Ectodermal cell (in vitro differentiated cells): ENCODE data around the gene TMEM151B.

Source experiments
- H3K27ac ChIP-seq: 2 replicates; pipeline ENCODE4 v1.7.0; 2013; ENCODE audit warnings: mild to moderate bottlenecking, low read depth, low read length; ENCODE audit not compliant: insufficient read depth, poor library complexity, severe bottlenecking
- H3K27me3 ChIP-seq: 2 replicates; pipeline ENCODE4 v1.7.0; 2013; ENCODE audit warnings: mild to moderate bottlenecking, low read length; ENCODE audit not compliant: insufficient read depth, control insufficient read depth, poor library complexity, severe bottlenecking
- H3K36me3 ChIP-seq: one replicate; pipeline ENCODE4 v1.7.0; 2013; ENCODE audit warnings: low read length; ENCODE audit not compliant: control insufficient read depth, insufficient read depth
- H3K4me1 ChIP-seq: one replicate; pipeline ENCODE4 v1.7.0; 2013; ENCODE audit warnings: low read length; ENCODE audit not compliant: control insufficient read depth, insufficient read depth
- H3K4me3 ChIP-seq: 2 replicates; pipeline ENCODE4 v1.7.0; 2013; ENCODE audit warnings: low read depth, low read length, control low read depth; ENCODE audit not compliant: insufficient read depth
- H3K9me3 ChIP-seq: 2 replicates; pipeline ENCODE4 v1.7.0; 2013; ENCODE audit warnings: mild to moderate bottlenecking, low read length, moderate library complexity; ENCODE audit not compliant: control insufficient read depth
- WGBS, 2 experiments: methylation state at CpG; one replicate each; pipeline ENCODE4 v1.1.7; 2013; ENCODE audit warnings: missing lambda C conversion rate in 2 of 2; 5-methylcytosine and 5-hydroxymethylcytosine counted together

Gene TMEM151B

DNA sequence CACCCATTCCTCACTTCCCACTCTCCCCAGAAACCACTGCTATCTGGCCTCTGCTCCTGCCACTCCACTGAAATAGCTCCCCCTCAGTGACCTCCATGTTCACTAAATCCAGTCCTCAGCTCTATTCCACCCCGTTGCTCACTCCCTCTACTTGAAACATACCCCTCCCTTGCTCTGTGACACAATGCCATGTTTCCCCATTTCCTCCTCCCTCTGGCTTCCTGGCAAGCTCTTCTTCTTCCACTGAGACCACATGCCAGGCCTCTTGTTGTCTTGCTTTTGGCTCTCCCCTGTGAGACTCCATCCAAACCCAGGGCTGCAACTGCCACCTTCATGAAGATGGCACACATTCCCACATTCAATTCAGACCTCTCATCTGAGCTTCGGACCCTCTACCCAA, 13.9 kb downstream of the TMEM151B start:
- Histone ChIP-seq H3K27me3 (peaks cover 71% of the 10 kb centered on the region), H3K4me1 (no peaks in the 10 kb centered on the region), H3K4me3 (no peak overlapping the region), H3K9me3 (no peaks in the 10 kb centered on the region), H3K27ac (no peak overlapping the region), H3K36me3 (no peaks in the 10 kb centered on the region)
- 48 to 55% methylated on average over 2 of the region's 2 CpGs for WGBS, 2 experiments

DNA sequence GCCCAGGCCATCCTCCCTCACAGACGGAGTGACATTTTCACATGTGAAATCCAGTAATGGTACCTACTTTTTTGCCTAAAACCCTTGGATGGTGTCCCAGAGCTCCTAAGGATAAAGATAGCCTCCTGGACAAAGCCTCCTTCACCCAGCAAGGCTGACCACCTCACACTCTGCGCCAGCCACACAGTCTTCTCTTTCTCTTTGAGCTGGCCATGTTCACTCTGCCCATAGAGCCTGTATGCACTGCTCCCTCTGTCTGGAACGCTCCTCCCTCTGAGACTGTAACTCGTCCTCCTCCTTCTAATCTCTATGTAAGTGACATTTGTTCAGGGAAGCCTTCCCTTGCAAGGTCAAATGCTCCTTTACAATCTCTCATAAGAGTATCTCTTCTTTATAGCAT, 14.6 kb downstream of the TMEM151B start:
- Histone ChIP-seq H3K9me3 (no peaks in the 10 kb centered on the region), H3K27me3 (peaks cover 72% of the 10 kb centered on the region), H3K36me3 (no peaks in the 10 kb centered on the region), H3K4me3 (no peak overlapping the region), H3K4me1 (no peaks in the 10 kb centered on the region), H3K27ac (no peak overlapping the region)
- 52 to 55% methylated on average over 4 of the region's 4 CpGs for WGBS, 2 experiments

- no peaks in the 10 kb centered on the region for H3K9me3 ChIP-seq
- H3K4me1 ChIP-seq, result no peaks in the 10 kb centered on the region
- H3K27ac ChIP-seq, result no peak overlapping the region
- no peak overlapping the region for H3K4me3 ChIP-seq
- peaks cover 76% of the 10 kb centered on the region for H3K27me3 ChIP-seq
- no peaks in the 10 kb centered on the region for H3K36me3 ChIP-seq
- WGBS, 2 experiments, result 76 to 77% methylated on average over 25 of the region's 25 CpGs
Observed at GRCh38 chr6:44285552-44286284, 15.5 kb downstream of the TMEM151B start.

DNA sequence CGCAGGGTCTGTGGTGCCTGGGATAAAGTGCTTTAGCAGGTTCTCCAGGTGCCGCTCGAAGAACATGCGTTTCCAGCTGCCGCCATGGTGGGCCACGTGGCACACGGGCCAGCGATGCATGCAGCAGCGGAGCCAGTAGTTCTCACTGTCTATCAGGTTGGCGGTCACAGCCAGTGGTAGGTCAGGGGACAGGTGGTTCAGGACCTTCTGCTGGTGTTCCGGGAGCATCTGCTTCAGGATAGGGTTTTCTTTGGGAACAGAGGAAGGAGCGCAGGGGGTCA, 16.0 kb downstream of the TMEM151B start:
- no peak overlapping the region for H3K4me3 ChIP-seq
- H3K9me3 ChIP-seq, result no peaks in the 10 kb centered on the region
- no peak overlapping the region for H3K27ac ChIP-seq
- WGBS, 2 experiments, result 85 to 86% methylated on average over 12 of the region's 12 CpGs
- no peaks in the 10 kb centered on the region for H3K4me1 ChIP-seq
- H3K27me3 ChIP-seq, result peaks cover 81% of the 10 kb centered on the region
- no peaks in the 10 kb centered on the region for H3K36me3 ChIP-seq

DNA sequence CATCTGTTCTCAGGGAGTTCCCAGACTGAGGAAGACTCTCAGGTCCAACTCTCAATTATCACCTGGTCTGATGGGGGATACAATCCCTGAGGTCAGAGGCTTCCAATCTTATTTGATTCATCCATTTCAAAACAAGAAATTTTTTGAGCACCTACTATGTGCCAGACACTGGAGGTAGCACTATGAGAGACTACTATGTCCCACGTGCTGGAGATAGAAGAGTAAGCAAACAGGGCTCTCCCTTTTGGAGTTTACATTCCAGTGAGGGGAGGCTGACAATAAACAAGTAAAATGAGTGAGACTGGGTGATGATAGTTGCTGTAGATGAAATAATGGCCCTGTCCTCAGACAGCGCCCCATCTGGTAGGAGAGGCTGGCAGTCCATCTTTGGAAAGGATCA, 16.5 kb downstream of the TMEM151B start:
- WGBS, 2 experiments, result 31 to 44% methylated on average over 2 of the region's 2 CpGs
- no peak overlapping the region for H3K27ac ChIP-seq
- peaks cover 81% of the 10 kb centered on the region for H3K27me3 ChIP-seq

DNA sequence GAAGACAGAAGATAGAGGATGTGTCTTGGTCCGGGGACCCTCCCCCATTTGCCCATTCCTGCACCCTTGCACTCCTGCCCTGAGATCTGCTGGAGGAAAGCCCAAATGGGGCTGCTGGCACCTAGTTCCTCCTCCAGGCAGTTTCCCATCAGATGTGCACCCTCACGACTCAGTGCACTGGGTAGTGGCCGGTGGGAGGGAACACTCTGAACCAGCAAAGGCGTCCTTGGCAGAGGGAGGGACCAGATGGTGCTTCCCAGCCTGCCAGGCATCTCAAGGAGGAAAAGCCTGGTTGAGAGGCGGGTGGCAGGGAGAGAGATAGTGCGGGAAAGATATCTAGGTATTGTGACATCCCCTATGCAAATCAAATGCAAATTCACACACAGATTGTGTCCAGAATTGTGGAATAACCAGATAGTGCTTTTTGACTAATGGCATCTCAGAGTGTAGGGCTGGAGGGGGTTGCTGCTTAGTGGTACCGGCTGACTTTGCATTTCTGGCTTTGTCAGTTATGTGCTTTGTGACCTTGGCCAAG, 19.5 kb downstream of the TMEM151B start:
- WGBS, 2 experiments, result 70% methylated on average over 7 of the region's 7 CpGs
- no peaks in the 10 kb centered on the region for H3K4me1 ChIP-seq
- peaks cover 74% of the 10 kb centered on the region for H3K27me3 ChIP-seq
- H3K4me3 ChIP-seq, result no peak overlapping the region
- no peaks in the 10 kb centered on the region for H3K36me3 ChIP-seq
- no peak overlapping the region for H3K27ac ChIP-seq
- H3K9me3 ChIP-seq, result no peaks in the 10 kb centered on the region

More for the DNA sequence above, 16.5 kb downstream of the TMEM151B start:
- no peaks in the 10 kb centered on the region for H3K36me3 ChIP-seq
- H3K4me3 ChIP-seq, result no peak overlapping the region
- H3K9me3 ChIP-seq, result no peaks in the 10 kb centered on the region
- H3K4me1 ChIP-seq, result no peaks in the 10 kb centered on the region

- H3K27me3 ChIP-seq, result peaks cover 75% of the 10 kb centered on the region
- no peak overlapping the region for H3K27ac ChIP-seq
- WGBS, 2 experiments, result 79 to 80% methylated on average over 4 of the region's 4 CpGs
- H3K4me1 ChIP-seq, result peaks cover 4% of the 10 kb centered on the region
- no peaks in the 10 kb centered on the region for H3K9me3 ChIP-seq
- H3K4me3 ChIP-seq, result no peak overlapping the region
- no peaks in the 10 kb centered on the region for H3K36me3 ChIP-seq
Observed at GRCh38 chr6:44291841-44292240, 21.6 kb downstream of the TMEM151B start.

DNA sequence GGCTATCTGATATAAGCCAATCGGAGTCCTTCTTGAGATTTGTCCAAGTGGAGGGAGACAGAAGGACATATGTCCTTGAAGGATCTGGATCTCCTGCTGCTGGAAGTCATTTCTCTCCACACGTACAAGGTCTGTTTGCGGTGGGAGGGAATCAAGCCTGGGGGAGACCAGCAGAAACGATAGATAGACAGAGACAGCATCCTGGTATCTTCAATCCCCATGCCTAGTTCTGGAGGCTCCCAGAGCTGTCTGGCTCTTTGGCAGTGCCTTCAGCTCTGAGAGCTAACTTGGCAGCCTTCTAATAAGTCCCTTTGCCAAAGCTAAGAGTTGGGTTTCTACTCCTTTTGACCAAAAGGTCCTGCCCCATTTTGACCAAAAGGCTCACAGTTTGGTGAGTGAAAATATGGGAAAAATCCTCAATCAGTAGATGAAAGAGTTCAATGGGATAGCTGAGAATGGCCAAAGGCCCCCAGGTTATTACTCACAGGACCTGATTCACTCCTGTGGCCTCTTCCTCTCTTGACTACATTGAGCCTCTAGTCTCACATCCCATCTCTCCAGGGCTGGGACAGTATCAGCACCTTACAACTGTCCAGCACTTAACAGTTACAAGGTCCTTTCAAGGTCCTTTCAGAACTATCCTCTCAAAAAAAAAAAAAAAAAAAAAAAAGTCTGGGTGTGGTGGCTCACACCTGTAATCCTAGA, 22.6 kb downstream of the TMEM151B start:
- Histone ChIP-seq H3K27ac (no peak overlapping the region), H3K36me3 (no peaks in the 10 kb centered on the region), H3K4me1 (peaks cover 6% of the 10 kb centered on the region), H3K4me3 (no peak overlapping the region), H3K9me3 (no peaks in the 10 kb centered on the region), H3K27me3 (peaks cover 75% of the 10 kb centered on the region)
- 89% methylated on average over 4 of the region's 4 CpGs for WGBS, 2 experiments

GRCh38 chr6:44294832-44295791, 24.9 kb downstream of the TMEM151B start:
- Histone ChIP-seq H3K27me3 (peaks cover 64% of the 10 kb centered on the region), H3K4me1 (peaks cover 6% of the 10 kb centered on the region), H3K4me3 (no peak overlapping the region), H3K9me3 (no peaks in the 10 kb centered on the region), H3K27ac (no peak overlapping the region), H3K36me3 (peaks cover under 1% of the 10 kb centered on the region)
- WGBS, 2 experiments, result 82 to 85% methylated on average over 7 of the region's 7 CpGs
